Liver (tissue), 9 donors: ENCODE results near the gene CTDSPL2. TPM values are rescaled to one million over a fixed set of nuclear protein-coding genes. Genes with fewer than 3 reads are reported as not detected.

Experiments
- DNase-seq: peaks from one replicate; pipeline ENCODE4 v3.0.0-alpha.2; 2017; ENCODE audit warnings: low spot score
- H3K27ac ChIP-seq, 2 donors: one replicate each; pipeline ENCODE4 v1.7.0; 2013; ENCODE audit warnings: inconsistent platforms in 2 of 2, low read length in 2 of 2, control low read depth in 1 of 2, low read depth in 1 of 2, mild to moderate bottlenecking in 1 of 2
- H3K27me3 ChIP-seq, 4 donors: one replicate each; pipeline versions ENCODE4 v1.6.1 to v1.7.0; 2013; ENCODE audit warnings: low read length in 3 of 4, inconsistent platforms in 1 of 4, mild to moderate bottlenecking in 1 of 4, moderate library complexity in 1 of 4; ENCODE audit not compliant: control insufficient read depth in 4 of 4, insufficient read depth in 4 of 4
- H3K36me3 ChIP-seq, 4 donors: one replicate each; pipeline versions ENCODE4 v1.6.1 to v1.7.0; 2013; ENCODE audit warnings: low read length in 3 of 4, mild to moderate bottlenecking in 3 of 4, low read depth in 1 of 4, moderate library complexity in 1 of 4; ENCODE audit not compliant: control insufficient read depth in 4 of 4, insufficient read depth in 3 of 4
- H3K4me1 ChIP-seq, 4 donors: one replicate each; pipeline versions ENCODE4 v1.6.1 to v1.7.0; 2013; ENCODE audit warnings: low read length in 3 of 4, mild to moderate bottlenecking in 3 of 4, moderate library complexity in 1 of 4; ENCODE audit not compliant: control insufficient read depth in 4 of 4, insufficient read depth in 4 of 4
- H3K4me3 ChIP-seq, 3 donors: one replicate each; pipeline versions ENCODE4 v1.6.1 to v1.7.0; 2013; ENCODE audit warnings: low read length in 3 of 3, control low read depth in 1 of 3, low read depth in 1 of 3, mild to moderate bottlenecking in 1 of 3
- H3K9ac ChIP-seq, 2 donors: one replicate each; pipeline ENCODE4 v1.7.0; 2013; ENCODE audit warnings: low read length in 2 of 2, mild to moderate bottlenecking in 2 of 2, moderate library complexity in 2 of 2, control low read depth in 1 of 2, low read depth in 1 of 2
- H3K9me3 ChIP-seq, 4 donors: one replicate each; pipeline versions ENCODE4 v1.6.1 to v1.7.0; 2013; ENCODE audit warnings: low read length in 3 of 4; ENCODE audit not compliant: control insufficient read depth in 4 of 4
- EGR1 ChIP-seq, 2 donors: IDR thresholded peaks; 2 replicates each; pipeline ENCODE4 v1.6.1; 2016 to 2018; ENCODE audit warnings: antibody characterized with exemption in 2 of 2, low read depth in 2 of 2
- FOXA1 ChIP-seq: IDR thresholded peaks from 2 replicates; pipeline ENCODE4 v1.6.1; 2016; ENCODE audit warnings: antibody characterized with exemption
- FOXA2 ChIP-seq: IDR thresholded peaks from 2 replicates; pipeline ENCODE4 v1.6.1; 2016; ENCODE audit warnings: antibody characterized with exemption
- GABPA ChIP-seq, 2 donors: IDR thresholded peaks in 1 of 2; conservative IDR thresholded peaks in 1 of 2; 2 replicates each; pipeline ENCODE4 v1.6.1; 2016; ENCODE audit warnings: antibody characterized with exemption in 2 of 2, mild to moderate bottlenecking in 1 of 2, moderate library complexity in 1 of 2
- HNF4A ChIP-seq, 2 donors: conservative IDR thresholded peaks; 2 replicates each; pipeline ENCODE4 v1.6.1; 2016; ENCODE audit warnings: antibody characterized with exemption in 2 of 2, mild to moderate bottlenecking in 2 of 2
- HNF4G ChIP-seq: IDR thresholded peaks from 2 replicates; pipeline ENCODE4 v1.6.1; 2016; ENCODE audit warnings: antibody characterized with exemption
- JUND ChIP-seq, 2 donors: IDR thresholded peaks; 2 replicates each; pipeline ENCODE4 v1.6.1; 2016; ENCODE audit warnings: antibody characterized with exemption in 2 of 2
- NR2F2 ChIP-seq: IDR thresholded peaks from 2 replicates; pipeline ENCODE4 v1.6.1; 2016; ENCODE audit warnings: antibody characterized with exemption
- RAD21 ChIP-seq, 2 donors: IDR thresholded peaks; 2 replicates each; pipeline ENCODE4 v1.6.1; 2016; ENCODE audit warnings: antibody characterized with exemption in 2 of 2, mild to moderate bottlenecking in 2 of 2
- REST ChIP-seq: IDR thresholded peaks from 2 replicates; pipeline ENCODE4 v1.6.1; 2016; ENCODE audit warnings: antibody characterized with exemption, mild to moderate bottlenecking
- RXRA ChIP-seq, 2 donors: IDR thresholded peaks; 2 replicates each; pipeline ENCODE4 v1.6.1; 2017 to 2018; ENCODE audit warnings: antibody characterized with exemption in 2 of 2, mild to moderate bottlenecking in 1 of 2
- SP1 ChIP-seq: IDR thresholded peaks from 2 replicates; pipeline ENCODE4 v1.6.1; 2018; ENCODE audit warnings: antibody characterized with exemption, mild to moderate bottlenecking
- TAF1 ChIP-seq: conservative IDR thresholded peaks from 2 replicates; pipeline ENCODE4 v1.6.1; 2016; ENCODE audit warnings: antibody characterized with exemption, mild to moderate bottlenecking
- YY1 ChIP-seq: IDR thresholded peaks from 2 replicates; pipeline ENCODE4 v1.6.1; 2016; ENCODE audit warnings: antibody characterized with exemption, mild to moderate bottlenecking
- ZBTB33 ChIP-seq: IDR thresholded peaks from 2 replicates; pipeline ENCODE4 v1.6.1; 2016; ENCODE audit warnings: antibody characterized with exemption
- WGBS: extraction: QIAGEN DNeasy Blood & Tissue Kit; methylation state at CpG from one replicate; pipeline ENCODE4 v1.1.7; 2013; 5-methylcytosine and 5-hydroxymethylcytosine counted together
- polyA plus RNA-seq, 2 donors: library from polyadenylated mRNA; stranded (reverse) in 1 of 2; unstranded in 1 of 2; fragments of 200-250 nt in 1 of 2; fragments of >200 nt in 1 of 2; fragmentation: Nextera tagmentation in 1 of 2; extraction: Ambion mirVana in 1 of 2; gene quantifications; one replicate each; pipeline versions ENCODE4 v1.2.1 to v1.2.3, GENCODE V29; 2013 to 2015
- total RNA-seq, 2 donors: library from RNA; depleted of rRNA; stranded (reverse); fragments of >200 nt; gene quantifications; one replicate each; pipeline ENCODE4 v1.2.3, GENCODE V29; 2014
- TF ChIP-seq, protein P1 (sequence below): fragments of 150-350 bp; IDR thresholded peaks from 2 replicates; pipeline ENCODE4 v1.5.1; 2017; ENCODE audit warnings: improper control_type of control experiment, low read depth, low read length; ENCODE audit not compliant: missing input control
- TF ChIP-seq, protein P2 (sequence below): IDR thresholded peaks from 2 replicates; pipeline ENCODE4 v1.6.1; 2016; ENCODE audit warnings: antibody characterized with exemption
- TF ChIP-seq, protein P3 (sequence below): IDR thresholded peaks from 2 replicates; pipeline ENCODE4 v1.6.1; 2016; ENCODE audit warnings: antibody characterized with exemption
- donor health status: healthy.
- donor health status: healthy.
- donor health status: healthy.
- donor health status: healthy.
- donor health status: healthy.

The CTDSPL2 gene
- total RNA-seq = 10 to 100 TPM; 34.6 to 41.5 TPM
- polyA plus RNA-seq = 1 to 10 TPM; 3.6 to 7.8 TPM

DNA sequence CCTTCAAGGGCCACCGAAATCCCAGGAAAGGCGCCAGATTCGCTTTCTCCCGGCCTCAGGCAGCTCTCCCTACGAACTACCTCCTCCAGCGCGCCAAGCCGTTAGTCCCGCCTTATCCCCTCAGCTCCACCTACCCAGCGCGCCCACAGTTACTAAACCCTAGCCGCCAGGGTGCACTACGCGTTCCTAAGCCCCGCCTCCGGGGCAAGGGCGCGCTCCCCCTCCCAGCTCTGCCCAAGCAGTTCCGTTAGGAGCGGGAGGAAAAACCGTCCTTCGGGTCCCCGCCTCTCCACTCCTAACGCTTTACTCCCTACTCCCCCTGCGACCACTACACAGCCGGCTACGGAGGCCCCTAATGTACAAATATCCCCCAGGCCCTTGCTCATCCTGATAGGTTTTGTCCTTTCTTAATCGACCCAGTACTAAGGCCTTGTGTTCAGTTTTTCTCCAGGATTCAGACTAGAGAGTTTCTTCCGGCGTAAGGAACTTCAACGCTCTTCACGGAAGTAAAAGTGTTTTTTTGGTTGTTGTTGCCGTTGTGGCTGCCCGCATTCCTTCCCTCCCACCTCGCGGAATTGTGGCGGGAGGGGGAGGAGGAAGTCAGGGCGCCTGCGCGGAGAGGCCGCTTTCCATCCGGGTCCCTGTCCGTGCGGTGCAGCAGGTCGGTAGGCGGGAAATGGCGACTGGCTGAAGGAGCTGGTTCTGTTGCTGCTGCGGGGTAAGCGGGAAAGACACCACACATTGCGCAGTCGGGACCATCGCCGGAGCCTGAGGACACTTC lies at the start of gene CTDSPL2:
Gene CTDSPL2, plus strand, starts transcription at position 655 of the 781 bp plus-strand sequence. CDS start 31,386 bp downstream, outside the sequence.
- Histone ChIP-seq H3K9me3 (no peaks in the 10 kb centered on the region), H3K4me1 (peaks cover 1 to 22% (median 14%) of the 10 kb centered on the region in 4 donors), H3K27me3 (no peaks in the 10 kb centered on the region), H3K4me3 (peak within 1 kb of the TSS; percentile 63 to 95 (median 84)), H3K36me3 (no peaks in the 10 kb centered on the region), H3K27ac (peak within 1 kb of the TSS; percentile 86 to 97), H3K9ac (peak within 1 kb of the TSS; percentile 81 to 92)
- WGBS = under 1% methylated on average over 53 of the region's 53 CpGs
- TF ChIP-seq GABPA (IDR thresholded peaks at IDR 0.05 in 1 of 2, conservative IDR thresholded peaks at IDR 0.05 in 1 of 2) (peak; percentile 17 to 80), RAD21 (IDR thresholded peaks at IDR 0.05) (peak; percentile 48 to 56), HNF4G (no peak), ZBTB33 (peak; percentile 96), FOXA2 (no peak), REST (no peak), TAF1 (peak; percentile 77), NR2F2 (peak; percentile 43), EGR1 (IDR thresholded peaks at IDR 0.05; ENCODE audit: low read depth in 2 of 2) (peak; percentile 32 to 75), JUND (IDR thresholded peaks at IDR 0.05) (peak; percentile 31 to 65), RXRA (IDR thresholded peaks at IDR 0.05) (peak in 1 of 2 donors; percentile 49), YY1 (peak; percentile 96), FOXA1 (no peak), HNF4A (conservative IDR thresholded peaks at IDR 0.05) (peak in 1 of 2 donors; percentile 13), SP1 (peak; percentile 85)
- TF ChIP-seq, protein P1, sequence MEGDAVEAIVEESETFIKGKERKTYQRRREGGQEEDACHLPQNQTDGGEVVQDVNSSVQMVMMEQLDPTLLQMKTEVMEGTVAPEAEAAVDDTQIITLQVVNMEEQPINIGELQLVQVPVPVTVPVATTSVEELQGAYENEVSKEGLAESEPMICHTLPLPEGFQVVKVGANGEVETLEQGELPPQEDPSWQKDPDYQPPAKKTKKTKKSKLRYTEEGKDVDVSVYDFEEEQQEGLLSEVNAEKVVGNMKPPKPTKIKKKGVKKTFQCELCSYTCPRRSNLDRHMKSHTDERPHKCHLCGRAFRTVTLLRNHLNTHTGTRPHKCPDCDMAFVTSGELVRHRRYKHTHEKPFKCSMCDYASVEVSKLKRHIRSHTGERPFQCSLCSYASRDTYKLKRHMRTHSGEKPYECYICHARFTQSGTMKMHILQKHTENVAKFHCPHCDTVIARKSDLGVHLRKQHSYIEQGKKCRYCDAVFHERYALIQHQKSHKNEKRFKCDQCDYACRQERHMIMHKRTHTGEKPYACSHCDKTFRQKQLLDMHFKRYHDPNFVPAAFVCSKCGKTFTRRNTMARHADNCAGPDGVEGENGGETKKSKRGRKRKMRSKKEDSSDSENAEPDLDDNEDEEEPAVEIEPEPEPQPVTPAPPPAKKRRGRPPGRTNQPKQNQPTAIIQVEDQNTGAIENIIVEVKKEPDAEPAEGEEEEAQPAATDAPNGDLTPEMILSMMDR = peak; percentile 32
- TF ChIP-seq, protein P2, sequence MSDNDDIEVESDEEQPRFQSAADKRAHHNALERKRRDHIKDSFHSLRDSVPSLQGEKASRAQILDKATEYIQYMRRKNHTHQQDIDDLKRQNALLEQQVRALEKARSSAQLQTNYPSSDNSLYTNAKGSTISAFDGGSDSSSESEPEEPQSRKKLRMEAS = peak; percentile 39
- TF ChIP-seq, protein P3, sequence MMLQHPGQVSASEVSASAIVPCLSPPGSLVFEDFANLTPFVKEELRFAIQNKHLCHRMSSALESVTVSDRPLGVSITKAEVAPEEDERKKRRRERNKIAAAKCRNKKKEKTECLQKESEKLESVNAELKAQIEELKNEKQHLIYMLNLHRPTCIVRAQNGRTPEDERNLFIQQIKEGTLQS = no peak
- peak; percentile 93 for DNase-seq
